ENCODE data around the gene BNIP2. TPM values are rescaled to one million over a fixed set of nuclear protein-coding genes. Genes with fewer than 3 reads are reported as not detected.

The BNIP2 gene
- total and polyA plus RNA-seq, 2 of the 13 experiments (the other 11 are each of a cell fraction or from before 2014, with no cell fraction given), result 17.4 to 57.6 TPM

DNA sequence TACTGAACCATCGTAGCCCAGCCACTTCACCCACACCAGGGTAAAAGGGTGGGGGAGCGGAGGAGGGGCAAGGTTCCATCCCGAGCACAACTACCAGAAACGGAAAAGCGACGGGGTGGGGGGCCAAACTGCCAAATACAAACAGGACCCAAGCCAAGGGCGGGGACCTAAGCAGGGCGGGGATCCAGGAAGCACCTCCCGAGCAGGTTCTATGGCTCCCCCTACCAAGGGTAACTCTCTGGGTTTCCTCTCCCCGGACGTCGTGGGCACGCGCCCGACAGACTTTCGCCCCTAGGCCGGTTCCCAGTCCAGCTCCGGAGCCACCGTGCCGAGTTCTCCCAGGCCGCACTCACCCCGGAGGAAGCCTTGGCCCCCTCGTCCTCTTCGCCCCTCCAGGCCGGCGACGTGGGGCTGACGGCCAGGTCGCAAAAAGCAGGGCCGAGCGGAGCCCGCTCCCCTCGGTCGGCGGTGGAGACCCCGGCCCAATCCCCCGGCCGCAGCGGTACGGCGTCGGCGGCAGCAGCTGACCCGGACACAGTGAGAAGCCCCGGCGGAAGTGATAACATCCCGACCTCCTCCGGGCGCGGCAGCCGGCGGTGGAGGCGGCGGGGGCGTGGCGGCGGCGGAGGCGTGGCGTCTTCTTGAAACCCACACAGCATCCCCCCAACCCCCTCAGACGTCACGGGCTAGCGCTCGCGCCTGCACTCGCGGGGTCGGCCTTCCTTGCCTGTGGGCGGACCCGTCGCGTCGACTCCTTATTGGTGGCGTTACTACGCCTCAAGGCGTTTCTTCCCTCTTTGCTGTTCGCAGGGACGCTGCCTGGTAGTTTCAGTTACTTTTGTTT is at the start of gene BNIP2 (continued):
- TF ChIP-seq, protein P1, sequence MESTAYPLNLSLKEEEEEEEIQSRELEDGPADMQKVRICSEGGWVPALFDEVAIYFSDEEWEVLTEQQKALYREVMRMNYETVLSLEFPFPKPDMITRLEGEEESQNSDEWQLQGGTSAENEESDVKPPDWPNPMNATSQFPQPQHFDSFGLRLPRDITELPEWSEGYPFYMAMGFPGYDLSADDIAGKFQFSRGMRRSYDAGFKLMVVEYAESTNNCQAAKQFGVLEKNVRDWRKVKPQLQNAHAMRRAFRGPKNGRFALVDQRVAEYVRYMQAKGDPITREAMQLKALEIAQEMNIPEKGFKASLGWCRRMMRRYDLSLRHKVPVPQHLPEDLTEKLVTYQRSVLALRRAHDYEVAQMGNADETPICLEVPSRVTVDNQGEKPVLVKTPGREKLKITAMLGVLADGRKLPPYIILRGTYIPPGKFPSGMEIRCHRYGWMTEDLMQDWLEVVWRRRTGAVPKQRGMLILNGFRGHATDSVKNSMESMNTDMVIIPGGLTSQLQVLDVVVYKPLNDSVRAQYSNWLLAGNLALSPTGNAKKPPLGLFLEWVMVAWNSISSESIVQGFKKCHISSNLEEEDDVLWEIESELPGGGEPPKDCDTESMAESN (CRISPR knock-in tag; conservative IDR thresholded peaks at IDR 0.05), result peak; percentile 80
- peak; percentile 56; the same call in 1 of the 2 replicates for TF ChIP-seq ZNF235 (CRISPR knock-in tag; IDR thresholded peaks at IDR 0.05; ENCODE audit: borderline replicate concordance)
- TF ChIP-seq HOXD1 (CRISPR knock-in tag; IDR thresholded peaks at IDR 0.05), result peak; percentile 87; the same call in 1 of the 2 replicates
- 0 out of 2 replicates have a peak, but pooled peaks have one; percentile 13 for TF ChIP-seq SIX1 (CRISPR knock-in tag; IDR thresholded peaks at IDR 0.05; ENCODE audit: borderline replicate concordance)
- 0 out of 2 replicates have a peak, but pooled peaks have one; percentile 29 for TF ChIP-seq ZBTB20 (CRISPR knock-in tag; IDR thresholded peaks at IDR 0.05; ENCODE audit: borderline replicate concordance, low read depth)
- TF ChIP-seq ZNF747 (CRISPR knock-in tag; IDR thresholded peaks at IDR 0.05; ENCODE audit: borderline replicate concordance), result peak; percentile 38; the same call in 1 of the 2 replicates
- TF ChIP-seq ZNF17 (CRISPR knock-in tag; IDR thresholded peaks at IDR 0.05), result no peak
- TF ChIP-seq, protein P2, sequence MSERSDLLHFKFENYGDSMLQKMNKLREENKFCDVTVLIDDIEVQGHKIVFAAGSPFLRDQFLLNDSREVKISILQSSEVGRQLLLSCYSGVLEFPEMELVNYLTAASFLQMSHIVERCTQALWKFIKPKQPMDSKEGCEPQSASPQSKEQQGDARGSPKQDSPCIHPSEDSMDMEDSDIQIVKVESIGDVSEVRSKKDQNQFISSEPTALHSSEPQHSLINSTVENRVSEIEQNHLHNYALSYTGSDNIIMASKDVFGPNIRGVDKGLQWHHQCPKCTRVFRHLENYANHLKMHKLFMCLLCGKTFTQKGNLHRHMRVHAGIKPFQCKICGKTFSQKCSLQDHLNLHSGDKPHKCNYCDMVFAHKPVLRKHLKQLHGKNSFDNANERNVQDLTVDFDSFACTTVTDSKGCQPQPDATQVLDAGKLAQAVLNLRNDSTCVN (CRISPR knock-in tag; IDR thresholded peaks at IDR 0.05; ENCODE audit: borderline replicate concordance), result peak; percentile 72
- TF ChIP-seq, protein P3, sequence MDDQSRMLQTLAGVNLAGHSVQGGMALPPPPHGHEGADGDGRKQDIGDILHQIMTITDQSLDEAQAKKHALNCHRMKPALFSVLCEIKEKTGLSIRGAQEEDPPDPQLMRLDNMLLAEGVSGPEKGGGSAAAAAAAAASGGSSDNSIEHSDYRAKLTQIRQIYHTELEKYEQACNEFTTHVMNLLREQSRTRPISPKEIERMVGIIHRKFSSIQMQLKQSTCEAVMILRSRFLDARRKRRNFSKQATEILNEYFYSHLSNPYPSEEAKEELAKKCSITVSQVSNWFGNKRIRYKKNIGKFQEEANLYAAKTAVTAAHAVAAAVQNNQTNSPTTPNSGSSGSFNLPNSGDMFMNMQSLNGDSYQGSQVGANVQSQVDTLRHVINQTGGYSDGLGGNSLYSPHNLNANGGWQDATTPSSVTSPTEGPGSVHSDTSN (CRISPR knock-in tag; IDR thresholded peaks at IDR 0.05; ENCODE audit: borderline replicate concordance), result no peak
- TF ChIP-seq MYC (CRISPR knock-in tag; IDR thresholded peaks at IDR 0.05; ENCODE audit: borderline replicate concordance), result peak; percentile 84
- TF ChIP-seq ZSCAN31 (CRISPR knock-in tag; IDR thresholded peaks at IDR 0.05; ENCODE audit: low read depth), result peak; percentile 76
- peak; percentile 90 for TF ChIP-seq ZBTB38 (CRISPR knock-in tag; IDR thresholded peaks at IDR 0.05)
- TF ChIP-seq, protein P4, sequence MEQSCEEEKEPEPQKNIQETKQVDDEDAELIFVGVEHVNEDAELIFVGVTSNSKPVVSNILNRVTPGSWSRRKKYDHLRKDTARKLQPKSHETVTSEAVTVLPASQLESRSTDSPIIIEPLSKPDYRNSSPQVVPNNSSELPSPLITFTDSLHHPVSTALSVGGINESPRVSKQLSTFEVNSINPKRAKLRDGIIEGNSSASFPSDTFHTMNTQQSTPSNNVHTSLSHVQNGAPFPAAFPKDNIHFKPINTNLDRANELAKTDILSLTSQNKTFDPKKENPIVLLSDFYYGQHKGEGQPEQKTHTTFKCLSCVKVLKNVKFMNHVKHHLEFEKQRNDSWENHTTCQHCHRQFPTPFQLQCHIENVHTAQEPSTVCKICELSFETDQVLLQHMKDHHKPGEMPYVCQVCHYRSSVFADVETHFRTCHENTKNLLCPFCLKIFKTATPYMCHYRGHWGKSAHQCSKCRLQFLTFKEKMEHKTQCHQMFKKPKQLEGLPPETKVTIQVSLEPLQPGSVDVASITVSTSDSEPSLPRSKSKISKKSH (CRISPR knock-in tag; IDR thresholded peaks at IDR 0.05; ENCODE audit: borderline replicate concordance), result peak; percentile 62; the same call in 1 of the 2 replicates
- no peak for TF ChIP-seq RARA (CRISPR knock-in tag; IDR thresholded peaks at IDR 0.05)
- TF ChIP-seq, protein P5, sequence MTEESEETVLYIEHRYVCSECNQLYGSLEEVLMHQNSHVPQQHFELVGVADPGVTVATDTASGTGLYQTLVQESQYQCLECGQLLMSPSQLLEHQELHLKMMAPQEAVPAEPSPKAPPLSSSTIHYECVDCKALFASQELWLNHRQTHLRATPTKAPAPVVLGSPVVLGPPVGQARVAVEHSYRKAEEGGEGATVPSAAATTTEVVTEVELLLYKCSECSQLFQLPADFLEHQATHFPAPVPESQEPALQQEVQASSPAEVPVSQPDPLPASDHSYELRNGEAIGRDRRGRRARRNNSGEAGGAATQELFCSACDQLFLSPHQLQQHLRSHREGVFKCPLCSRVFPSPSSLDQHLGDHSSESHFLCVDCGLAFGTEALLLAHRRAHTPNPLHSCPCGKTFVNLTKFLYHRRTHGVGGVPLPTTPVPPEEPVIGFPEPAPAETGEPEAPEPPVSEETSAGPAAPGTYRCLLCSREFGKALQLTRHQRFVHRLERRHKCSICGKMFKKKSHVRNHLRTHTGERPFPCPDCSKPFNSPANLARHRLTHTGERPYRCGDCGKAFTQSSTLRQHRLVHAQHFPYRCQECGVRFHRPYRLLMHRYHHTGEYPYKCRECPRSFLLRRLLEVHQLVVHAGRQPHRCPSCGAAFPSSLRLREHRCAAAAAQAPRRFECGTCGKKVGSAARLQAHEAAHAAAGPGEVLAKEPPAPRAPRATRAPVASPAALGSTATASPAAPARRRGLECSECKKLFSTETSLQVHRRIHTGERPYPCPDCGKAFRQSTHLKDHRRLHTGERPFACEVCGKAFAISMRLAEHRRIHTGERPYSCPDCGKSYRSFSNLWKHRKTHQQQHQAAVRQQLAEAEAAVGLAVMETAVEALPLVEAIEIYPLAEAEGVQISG (CRISPR knock-in tag; IDR thresholded peaks at IDR 0.05), result peak; percentile 83
- TF ChIP-seq, protein P6, sequence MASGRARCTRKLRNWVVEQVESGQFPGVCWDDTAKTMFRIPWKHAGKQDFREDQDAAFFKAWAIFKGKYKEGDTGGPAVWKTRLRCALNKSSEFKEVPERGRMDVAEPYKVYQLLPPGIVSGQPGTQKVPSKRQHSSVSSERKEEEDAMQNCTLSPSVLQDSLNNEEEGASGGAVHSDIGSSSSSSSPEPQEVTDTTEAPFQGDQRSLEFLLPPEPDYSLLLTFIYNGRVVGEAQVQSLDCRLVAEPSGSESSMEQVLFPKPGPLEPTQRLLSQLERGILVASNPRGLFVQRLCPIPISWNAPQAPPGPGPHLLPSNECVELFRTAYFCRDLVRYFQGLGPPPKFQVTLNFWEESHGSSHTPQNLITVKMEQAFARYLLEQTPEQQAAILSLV (CRISPR knock-in tag; IDR thresholded peaks at IDR 0.05; ENCODE audit: borderline replicate concordance), result peak; percentile 91; the same call in 1 of the 2 replicates
